ENCODE data around the gene GAPT. TPM values are rescaled to one million over a fixed set of nuclear protein-coding genes. Genes with fewer than 3 reads are reported as not detected.

The GAPT gene
- total RNA-seq, 1 donor from 2014 or later = not detected

DNA sequence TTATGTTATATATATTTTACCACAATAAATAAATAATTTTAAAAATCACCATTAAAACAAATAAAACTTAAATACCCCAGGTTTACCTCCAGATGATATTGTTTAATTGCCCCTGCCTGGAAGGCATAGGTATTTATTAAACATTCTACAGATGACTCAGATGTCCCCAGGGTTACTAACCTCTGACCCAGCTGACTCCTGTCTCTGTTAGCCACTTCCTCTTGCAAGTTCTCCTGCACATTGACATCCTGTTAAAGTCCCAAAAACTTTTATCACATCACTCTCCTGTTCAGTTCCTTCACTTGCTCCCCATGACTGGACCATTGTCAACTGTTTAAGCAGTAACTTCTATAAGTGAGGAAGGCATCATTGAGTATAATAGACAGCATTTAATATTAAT lies 54.7 kb downstream of the GAPT start:
- TF ChIP-seq, protein P1, sequence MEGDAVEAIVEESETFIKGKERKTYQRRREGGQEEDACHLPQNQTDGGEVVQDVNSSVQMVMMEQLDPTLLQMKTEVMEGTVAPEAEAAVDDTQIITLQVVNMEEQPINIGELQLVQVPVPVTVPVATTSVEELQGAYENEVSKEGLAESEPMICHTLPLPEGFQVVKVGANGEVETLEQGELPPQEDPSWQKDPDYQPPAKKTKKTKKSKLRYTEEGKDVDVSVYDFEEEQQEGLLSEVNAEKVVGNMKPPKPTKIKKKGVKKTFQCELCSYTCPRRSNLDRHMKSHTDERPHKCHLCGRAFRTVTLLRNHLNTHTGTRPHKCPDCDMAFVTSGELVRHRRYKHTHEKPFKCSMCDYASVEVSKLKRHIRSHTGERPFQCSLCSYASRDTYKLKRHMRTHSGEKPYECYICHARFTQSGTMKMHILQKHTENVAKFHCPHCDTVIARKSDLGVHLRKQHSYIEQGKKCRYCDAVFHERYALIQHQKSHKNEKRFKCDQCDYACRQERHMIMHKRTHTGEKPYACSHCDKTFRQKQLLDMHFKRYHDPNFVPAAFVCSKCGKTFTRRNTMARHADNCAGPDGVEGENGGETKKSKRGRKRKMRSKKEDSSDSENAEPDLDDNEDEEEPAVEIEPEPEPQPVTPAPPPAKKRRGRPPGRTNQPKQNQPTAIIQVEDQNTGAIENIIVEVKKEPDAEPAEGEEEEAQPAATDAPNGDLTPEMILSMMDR (IDR thresholded peaks at IDR 0.05) = no peak
- Mint-ChIP-seq H3K4me1 (ENCODE audit: unreplicated experiment) (no peaks in the 10 kb centered on the region), H3K27me3 (ENCODE audit: unreplicated experiment) (peaks cover 10% of the 10 kb centered on the region), H3K36me3 (ENCODE audit: unreplicated experiment) (no peaks in the 10 kb centered on the region), H3K4me3 (ENCODE audit: unreplicated experiment) (no peak overlapping the region), H3K27ac (ENCODE audit: unreplicated experiment) (no peak overlapping the region), H3K9me3 (ENCODE audit: unreplicated experiment) (no peaks in the 10 kb centered on the region)
- no peak for DNase-seq (ENCODE audit: extremely low spot score, unreplicated experiment)

Small RNA genes within 50 kb of the gene (microRNA-seq; reads per million reads assigned to microRNA genes)
- gene MIR548AE2 (ENCODE audit: unreplicated experiment) = not detected

Other genes with a start within 250 kb of the GAPT start
- 58.2 and 73.3 TPM in 2 replicates for gene PLK2, start 31.3 kb upstream of the GAPT start, total RNA-seq
- gene RAB3C, start 91.6 kb downstream of the GAPT start, total RNA-seq = not detected in 2 replicates